ENCODE data around the gene BUB1B.

GRCh38 chr15:40240619-40241221 is 79.9 kb downstream of the BUB1B start:
- TF ChIP-seq CTCF (conservative IDR thresholded peaks at IDR 0.05 in 1 of 2, IDR thresholded peaks at IDR 0.05 in 1 of 2; ENCODE audit: extremely low read depth in 1 of 2, insufficient read depth in 1 of 2, low read depth in 1 of 2, low read length in 2 of 2) (no peak), EZH2 (IDR thresholded peaks at IDR 0.05; ENCODE audit: borderline replicate concordance, low read length) (no peak)

All from mammary epithelial cell (primary cell).